Astrocyte of the spinal cord (primary cell): ENCODE measurements around the gene PBXIP1.

Source experiments
- DNase-seq: peaks from one replicate; pipeline ENCODE4 v3.0.0; 2011; ENCODE audit warnings: low read depth, low spot score
- H3K4me3 ChIP-seq: 2 replicates; pipeline ENCODE4 v1.5.1; 2011; ENCODE audit warnings: low read depth, mild to moderate bottlenecking, low read length, moderate library complexity
- in situ Hi-C: cut with HindIII; loops from 2 replicates; pipeline ENCODE4 v1.10.0; 2017; ENCODE audit warnings: low sequenced_read_pairs
- TF ChIP-seq, protein P1 (sequence below): IDR thresholded peaks from 2 replicates; pipeline ENCODE4 v1.5.1; 2012; ENCODE audit warnings: low read depth, mild to moderate bottlenecking, low read length, inconsistent platforms

Gene PBXIP1

DNA sequence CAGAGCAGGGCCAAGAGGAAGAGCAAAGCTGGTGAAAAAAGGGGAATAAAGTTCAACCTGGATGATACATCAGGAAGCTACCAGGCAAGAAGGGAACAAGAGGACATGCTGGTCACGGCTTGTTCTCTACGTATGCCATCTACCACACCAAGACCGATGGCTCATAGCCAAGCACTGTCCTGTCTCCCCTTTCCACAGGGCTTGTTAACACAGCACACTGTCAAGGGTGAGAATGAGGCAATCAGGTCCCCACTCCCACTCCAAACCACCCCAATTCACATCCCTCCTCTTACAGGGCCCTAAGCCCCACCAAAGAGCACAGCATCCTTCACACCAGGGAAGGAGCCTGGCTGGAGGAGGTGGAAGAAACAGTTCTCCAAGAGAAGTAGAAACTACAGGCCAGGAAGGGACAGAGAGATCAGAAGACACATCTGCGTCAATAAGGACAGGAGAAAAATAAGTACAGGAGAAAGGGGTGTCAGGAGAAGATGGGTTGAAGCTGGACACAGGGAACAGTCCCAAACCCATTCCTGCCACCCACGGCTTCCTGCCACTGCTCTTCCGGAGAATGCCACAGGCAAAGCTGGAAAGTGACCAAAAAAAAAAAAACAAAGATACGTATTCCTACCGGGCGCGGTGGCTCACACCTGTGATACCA is 15.6 kb upstream of the PBXIP1 start:
- TF ChIP-seq, protein P1, sequence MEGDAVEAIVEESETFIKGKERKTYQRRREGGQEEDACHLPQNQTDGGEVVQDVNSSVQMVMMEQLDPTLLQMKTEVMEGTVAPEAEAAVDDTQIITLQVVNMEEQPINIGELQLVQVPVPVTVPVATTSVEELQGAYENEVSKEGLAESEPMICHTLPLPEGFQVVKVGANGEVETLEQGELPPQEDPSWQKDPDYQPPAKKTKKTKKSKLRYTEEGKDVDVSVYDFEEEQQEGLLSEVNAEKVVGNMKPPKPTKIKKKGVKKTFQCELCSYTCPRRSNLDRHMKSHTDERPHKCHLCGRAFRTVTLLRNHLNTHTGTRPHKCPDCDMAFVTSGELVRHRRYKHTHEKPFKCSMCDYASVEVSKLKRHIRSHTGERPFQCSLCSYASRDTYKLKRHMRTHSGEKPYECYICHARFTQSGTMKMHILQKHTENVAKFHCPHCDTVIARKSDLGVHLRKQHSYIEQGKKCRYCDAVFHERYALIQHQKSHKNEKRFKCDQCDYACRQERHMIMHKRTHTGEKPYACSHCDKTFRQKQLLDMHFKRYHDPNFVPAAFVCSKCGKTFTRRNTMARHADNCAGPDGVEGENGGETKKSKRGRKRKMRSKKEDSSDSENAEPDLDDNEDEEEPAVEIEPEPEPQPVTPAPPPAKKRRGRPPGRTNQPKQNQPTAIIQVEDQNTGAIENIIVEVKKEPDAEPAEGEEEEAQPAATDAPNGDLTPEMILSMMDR, result no peak
- in situ Hi-C loops, result no loop called here
- H3K4me3 ChIP-seq, result peak overlapping the region; percentile 17
- no peak for DNase-seq

DNA sequence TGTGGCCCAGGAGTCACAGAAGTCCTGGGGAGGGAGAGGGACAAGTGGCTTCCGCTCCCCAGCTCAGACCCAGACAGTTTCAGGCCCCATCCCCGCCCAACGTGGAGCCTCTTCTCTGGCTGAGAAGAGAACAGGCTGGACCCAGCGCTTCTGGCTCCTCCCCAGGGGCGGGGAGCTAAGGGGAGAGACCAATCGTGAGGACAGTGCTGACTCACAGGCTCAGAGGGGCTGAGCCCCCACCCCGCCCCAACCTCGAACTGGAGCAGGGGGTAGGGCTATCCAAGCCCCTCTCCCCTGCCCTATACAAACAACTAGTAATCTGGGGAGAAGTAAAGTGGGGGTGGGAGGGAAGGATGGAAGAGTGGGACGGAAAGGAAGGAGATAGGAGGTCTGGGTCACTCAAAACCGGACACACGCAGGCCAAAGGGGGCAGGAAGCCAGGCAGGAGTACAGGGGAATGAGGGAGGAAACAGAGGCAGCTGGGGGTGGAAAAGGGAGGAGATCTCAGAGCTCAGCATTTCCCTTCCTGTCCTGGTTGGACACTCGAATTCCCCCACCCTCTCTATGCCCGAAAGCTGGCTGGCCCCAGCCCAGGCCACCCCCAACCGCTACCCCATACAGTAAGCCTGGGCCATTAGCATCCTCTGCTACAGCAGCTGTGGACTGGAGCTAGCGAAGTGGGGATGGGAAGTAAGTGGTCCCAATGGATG is 14.9 kb upstream of the PBXIP1 start, which contains the start of gene SHC1:
Gene SHC1, minus strand, starts transcription at position 117 of the 710 bp plus-strand sequence. CDS start 221 bp downstream, outside the sequence.
- TF ChIP-seq, protein P1, result no peak
- DNase-seq, result peak; percentile 96
- in situ Hi-C loops, result no loop called here
- peak within 1 kb of the TSS; percentile 73 for H3K4me3 ChIP-seq

DNA sequence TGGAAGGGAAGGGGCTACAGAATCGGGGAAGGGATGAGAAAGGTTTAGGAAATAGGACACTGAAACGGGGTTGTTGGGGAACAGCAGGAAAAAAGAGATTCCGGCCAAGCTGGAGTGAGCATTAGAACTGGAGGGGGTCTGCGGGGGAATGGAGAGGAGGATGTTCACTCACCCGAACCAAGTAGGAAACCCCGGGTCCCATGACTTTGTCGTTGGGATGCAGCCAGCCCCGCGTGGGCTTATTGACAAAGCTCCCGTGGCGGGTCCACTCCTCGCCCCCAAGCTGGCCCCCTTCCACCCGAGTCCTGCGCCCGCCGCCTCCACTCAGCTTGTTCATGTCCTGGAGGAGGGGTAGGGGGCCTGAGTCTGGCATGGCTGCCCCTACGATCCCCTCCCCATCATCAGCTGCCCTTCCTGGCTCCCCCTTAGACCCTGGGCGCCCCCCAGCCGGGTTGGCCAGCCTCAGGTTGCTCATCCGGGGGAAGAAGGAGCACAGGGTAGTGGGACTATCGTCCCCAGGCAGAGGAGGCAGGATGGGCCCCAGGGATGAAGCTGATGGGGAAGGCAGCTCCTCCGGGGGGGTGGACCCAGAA is 14.1 kb upstream of the PBXIP1 start:
- no peak for DNase-seq
- in situ Hi-C loops, result no loop called here
- peak overlapping the region; percentile 73 for H3K4me3 ChIP-seq
- TF ChIP-seq, protein P1, result no peak

DNA sequence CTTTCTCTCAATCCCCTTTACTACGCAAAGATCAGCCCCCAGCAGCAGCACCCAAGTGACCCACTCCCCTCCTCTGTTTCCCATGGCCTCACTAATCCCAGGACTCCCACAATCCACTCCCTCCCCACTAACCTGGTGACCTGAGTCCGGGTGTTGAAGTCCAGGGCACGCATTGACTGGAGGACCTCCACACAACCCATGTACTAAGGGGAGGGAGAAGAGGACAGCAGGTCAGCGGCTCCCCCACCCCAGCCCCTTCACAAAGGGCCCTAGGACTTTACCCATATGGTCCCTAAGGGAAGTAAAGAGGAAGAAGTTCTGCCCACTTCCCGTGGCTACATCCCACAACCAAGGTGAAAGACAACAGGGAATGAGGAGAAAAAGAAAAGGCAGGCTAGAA is 13.3 kb upstream of the PBXIP1 start:
- no peak for DNase-seq
- in situ Hi-C loops, result no loop called here
- TF ChIP-seq, protein P1, result no peak
- H3K4me3 ChIP-seq, result peak overlapping the region; percentile 73

DNA sequence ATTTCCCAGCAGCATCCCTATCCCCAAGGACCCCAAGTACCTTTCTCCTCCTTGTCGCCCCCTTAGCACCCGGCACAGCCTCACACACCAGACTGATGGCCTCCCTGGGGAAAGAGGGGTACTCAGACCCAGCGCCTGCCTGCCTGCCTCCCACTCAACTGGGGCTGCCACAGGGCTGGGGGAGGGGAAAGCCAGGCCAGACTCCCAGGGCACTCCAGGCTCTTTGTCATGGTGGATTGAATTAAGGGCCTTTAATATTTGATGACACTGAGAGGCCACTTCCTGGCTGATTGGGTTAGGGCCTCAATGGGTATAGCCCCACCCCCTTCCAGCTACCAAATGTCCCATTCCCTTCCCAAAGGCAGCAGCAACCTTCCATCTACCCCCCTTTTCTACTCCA is 12.8 kb upstream of the PBXIP1 start:
- DNase-seq, result no peak
- TF ChIP-seq, protein P1, result no peak
- in situ Hi-C loops, result no loop called here
- H3K4me3 ChIP-seq, result peak overlapping the region; percentile 73

DNA sequence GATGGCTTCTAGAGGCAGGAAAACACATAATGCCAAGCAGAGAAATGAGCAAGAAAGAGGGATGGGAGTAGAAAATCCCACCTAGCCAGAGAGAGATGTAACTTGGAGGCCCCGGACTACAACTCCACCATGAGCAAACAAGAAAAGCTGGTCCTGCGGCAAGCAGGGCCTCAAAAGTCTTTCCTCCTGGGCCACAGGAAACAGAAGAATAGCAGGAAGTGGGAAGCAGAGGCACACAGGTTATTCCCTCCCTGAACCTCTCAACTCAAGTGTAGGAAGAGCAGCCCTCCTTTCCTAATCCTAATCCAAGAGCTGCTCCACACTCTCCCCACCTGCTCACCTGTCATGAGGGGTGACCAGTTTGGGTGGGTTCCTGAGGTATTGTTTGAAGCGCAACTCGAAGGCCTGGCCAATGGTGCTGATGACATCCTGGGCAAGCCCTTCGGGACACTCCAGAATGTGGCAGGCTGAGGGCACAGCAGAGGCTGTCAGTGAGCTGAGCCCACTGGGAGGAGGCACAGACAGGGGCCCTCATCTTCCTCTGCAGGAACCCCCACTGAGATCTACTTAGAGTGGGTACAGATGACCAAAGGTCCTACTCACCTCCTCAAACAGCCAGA is 11.5 kb upstream of the PBXIP1 start:
- DNase-seq, result no peak
- in situ Hi-C loops, result no loop called here
- peak overlapping the region; percentile 5 for H3K4me3 ChIP-seq
- TF ChIP-seq, protein P1, result no peak
